ENCODE results near the gene NFILZ.

DNA sequence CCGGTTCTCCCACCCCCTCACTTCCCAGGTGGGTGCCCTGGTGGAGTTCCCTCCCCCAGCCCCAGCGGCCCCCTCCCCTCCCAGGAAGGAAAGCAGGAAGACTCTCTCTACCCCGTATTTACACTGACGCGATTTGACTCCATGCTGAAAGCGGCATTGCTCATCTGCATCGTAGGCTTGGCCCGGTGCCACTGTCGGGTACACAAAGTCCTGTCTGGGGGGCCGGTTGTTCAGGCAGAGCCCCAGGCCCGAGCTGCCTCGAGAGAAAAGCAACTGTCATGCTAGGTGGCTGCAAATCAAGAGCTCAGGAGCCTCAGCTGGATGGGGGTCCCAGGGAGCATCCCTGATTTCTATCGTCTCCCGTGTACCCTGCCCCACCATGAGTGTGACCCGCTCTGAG is 34.8 kb upstream of the NFILZ start:
- TF ChIP-seq, protein P1, sequence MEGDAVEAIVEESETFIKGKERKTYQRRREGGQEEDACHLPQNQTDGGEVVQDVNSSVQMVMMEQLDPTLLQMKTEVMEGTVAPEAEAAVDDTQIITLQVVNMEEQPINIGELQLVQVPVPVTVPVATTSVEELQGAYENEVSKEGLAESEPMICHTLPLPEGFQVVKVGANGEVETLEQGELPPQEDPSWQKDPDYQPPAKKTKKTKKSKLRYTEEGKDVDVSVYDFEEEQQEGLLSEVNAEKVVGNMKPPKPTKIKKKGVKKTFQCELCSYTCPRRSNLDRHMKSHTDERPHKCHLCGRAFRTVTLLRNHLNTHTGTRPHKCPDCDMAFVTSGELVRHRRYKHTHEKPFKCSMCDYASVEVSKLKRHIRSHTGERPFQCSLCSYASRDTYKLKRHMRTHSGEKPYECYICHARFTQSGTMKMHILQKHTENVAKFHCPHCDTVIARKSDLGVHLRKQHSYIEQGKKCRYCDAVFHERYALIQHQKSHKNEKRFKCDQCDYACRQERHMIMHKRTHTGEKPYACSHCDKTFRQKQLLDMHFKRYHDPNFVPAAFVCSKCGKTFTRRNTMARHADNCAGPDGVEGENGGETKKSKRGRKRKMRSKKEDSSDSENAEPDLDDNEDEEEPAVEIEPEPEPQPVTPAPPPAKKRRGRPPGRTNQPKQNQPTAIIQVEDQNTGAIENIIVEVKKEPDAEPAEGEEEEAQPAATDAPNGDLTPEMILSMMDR (IDR thresholded peaks at IDR 0.05): no peak
- TF ChIP-seq POLR2A (IDR thresholded peaks at IDR 0.05): no peak
- no peak for TF ChIP-seq POLR2AphosphoS5 (IDR thresholded peaks at IDR 0.05)
